Endodermal cell (in vitro differentiated cells): Measurements from ENCODE around the gene OLR1. TPM values are rescaled to one million over a fixed set of nuclear protein-coding genes. Genes with fewer than 3 reads are reported as not detected.

Source experiments
- DNase-seq: peaks from one replicate; pipeline ENCODE4 v3.0.0-alpha.2; 2017
- H3K27ac ChIP-seq: 2 replicates; pipeline ENCODE4 v1.5.1; 2013; ENCODE audit warnings: mild to moderate bottlenecking, low read depth, low read length, moderate library complexity
- H3K27me3 ChIP-seq: 2 replicates; pipeline ENCODE4 v1.6.1; 2013; ENCODE audit warnings: mild to moderate bottlenecking, low read length, moderate library complexity; ENCODE audit not compliant: insufficient read depth, control insufficient read depth, poor library complexity, severe bottlenecking
- H3K36me3 ChIP-seq: 2 replicates; pipeline ENCODE4 v1.7.0; 2013; ENCODE audit warnings: mild to moderate bottlenecking, low read length, moderate library complexity; ENCODE audit not compliant: control insufficient read depth, insufficient read depth
- H3K4me1 ChIP-seq: one replicate; pipeline ENCODE4 v1.7.0; 2013; ENCODE audit warnings: low read length; ENCODE audit not compliant: control insufficient read depth, insufficient read depth
- H3K4me3 ChIP-seq: 2 replicates; pipeline ENCODE4 v1.5.1; 2013; ENCODE audit warnings: mild to moderate bottlenecking, low read length, moderate library complexity
- H3K9ac ChIP-seq: 2 replicates; pipeline ENCODE4 v1.6.1; 2013; ENCODE audit warnings: mild to moderate bottlenecking, low read length, moderate library complexity; ENCODE audit not compliant: poor library complexity, severe bottlenecking; ENCODE audit errors: extremely low read depth
- H3K9me3 ChIP-seq: 2 replicates; pipeline ENCODE4 v1.6.1; 2013; ENCODE audit warnings: mild to moderate bottlenecking, low read length, moderate library complexity; ENCODE audit not compliant: control insufficient read depth
- H3K27ac Mint-ChIP-seq: 2 replicates; pipeline ENCODE4 v1.8.0; 2020; ENCODE audit warnings: mixed read lengths
- H3K27me3 Mint-ChIP-seq: 2 replicates; pipeline ENCODE4 v1.8.0; 2021; ENCODE audit warnings: mild to moderate bottlenecking, mixed read lengths; ENCODE audit not compliant: insufficient read depth
- H3K36me3 Mint-ChIP-seq: 2 replicates; pipeline ENCODE4 v1.8.0; 2020; ENCODE audit warnings: low read depth, mixed read lengths
- H3K4me1 Mint-ChIP-seq: 2 replicates; pipeline ENCODE4 v1.8.0; 2020; ENCODE audit warnings: mixed read lengths
- H3K4me3 Mint-ChIP-seq: 2 replicates; pipeline ENCODE4 v1.8.0; 2020; ENCODE audit warnings: mild to moderate bottlenecking, moderate library complexity, mixed read lengths
- H3K9me3 Mint-ChIP-seq: 2 replicates; pipeline ENCODE4 v1.8.0; 2020; ENCODE audit warnings: mild to moderate bottlenecking, mixed read lengths
- CTCF ChIP-seq: fragments of 200-600 bp; sonication (generic); conservative IDR thresholded peaks from 2 replicates; pipeline ENCODE4 v1.5.0; 2021; ENCODE audit warnings: antibody characterized with exemption, mild to moderate bottlenecking
- WGBS, 2 experiments: methylation state at CpG; one replicate each; pipeline versions ENCODE4 v1.1.5 to v1.1.7; 2013; ENCODE audit warnings: missing lambda C conversion rate in 2 of 2, mixed read lengths in 1 of 2; ENCODE audit not compliant: insufficient coverage in 1 of 2, insufficient read length in 1 of 2; 5-methylcytosine and 5-hydroxymethylcytosine counted together
- total RNA-seq, 2 donors: library from RNA; stranded (reverse); fragmentation: NEBNext Ultra II Directional in 1 of 2; extraction: Animal tissue kit (Norgen Biotek cat#: 25700) in 1 of 2; gene quantifications; 2 replicates in 1 of 2; 3 replicates in 1 of 2; pipeline ENCODE4 v1.2.1, GENCODE V29; 2021

Gene OLR1
- total RNA-seq, 2 donors from 2014 or later = 0.22 TPM; not detected in 1

GRCh38 chr12:10153271-10154144 lies 18.4 kb downstream of the OLR1 start:
- Histone ChIP-seq H3K4me3 (peak overlapping the region; percentile 75), H3K27ac (no peak overlapping the region), H3K27me3 (no peaks in the 10 kb centered on the region), H3K9ac (peak overlapping the region; percentile 11), H3K4me1 (no peaks in the 10 kb centered on the region), H3K9me3 (no peaks in the 10 kb centered on the region), H3K36me3 (no peaks in the 10 kb centered on the region)
- H3K27me3 Mint-ChIP-seq = no peaks in the 10 kb centered on the region
- 7 to 19% methylated on average over 26 to 46 of the region's 46 CpGs for WGBS, 2 experiments
- peaks cover 7% of the 10 kb centered on the region for H3K4me1 Mint-ChIP-seq
- DNase-seq = peak; percentile 94
- H3K4me3 Mint-ChIP-seq = peak overlapping the region; percentile 77
- H3K27ac Mint-ChIP-seq = peak overlapping the region; percentile 94
- no peaks in the 10 kb centered on the region for H3K36me3 Mint-ChIP-seq
- TF ChIP-seq CTCF = peak; percentile 100
- H3K9me3 Mint-ChIP-seq = no peaks in the 10 kb centered on the region

GRCh38 chr12:10151621-10152020 lies 20.3 kb downstream of the OLR1 start:
- peaks cover 7% of the 10 kb centered on the region for H3K9me3 Mint-ChIP-seq

GRCh38 chr12:10147714-10148403 lies 24.1 kb downstream of the OLR1 start:
- H3K4me3 ChIP-seq = no peak overlapping the region
- no peaks in the 10 kb centered on the region for H3K36me3 Mint-ChIP-seq
- no peak overlapping the region for H3K9ac ChIP-seq
- no peaks in the 10 kb centered on the region for H3K27me3 ChIP-seq
- peaks cover 8% of the 10 kb centered on the region for H3K4me1 Mint-ChIP-seq
- no peaks in the 10 kb centered on the region for H3K27me3 Mint-ChIP-seq
- no peaks in the 10 kb centered on the region for H3K4me1 ChIP-seq
- no peak overlapping the region for H3K27ac ChIP-seq
- no peak overlapping the region for H3K4me3 Mint-ChIP-seq
- H3K27ac Mint-ChIP-seq = no peak overlapping the region
- H3K9me3 Mint-ChIP-seq = peaks cover 7% of the 10 kb centered on the region
- no peaks in the 10 kb centered on the region for H3K9me3 ChIP-seq
- WGBS, 2 experiments = 84% methylated on average over 5 of the region's 5 CpGs; no CpG with 5 or more reads in 1 of the 2 experiments
- no peak for TF ChIP-seq CTCF
- no peaks in the 10 kb centered on the region for H3K36me3 ChIP-seq
- DNase-seq = no peak

More at GRCh38 chr12:10151621-10152020, 20.3 kb downstream of the OLR1 start:
- Mint-ChIP-seq H3K36me3 (no peaks in the 10 kb centered on the region), H3K27me3 (no peaks in the 10 kb centered on the region), H3K27ac (no peak overlapping the region), H3K4me3 (no peak overlapping the region), H3K4me1 (peaks cover 7% of the 10 kb centered on the region)
- no peaks in the 10 kb centered on the region for H3K36me3 ChIP-seq
- no peaks in the 10 kb centered on the region for H3K4me1 ChIP-seq
- no peak overlapping the region for H3K27ac ChIP-seq
- no peaks in the 10 kb centered on the region for H3K9me3 ChIP-seq
- H3K27me3 ChIP-seq = no peaks in the 10 kb centered on the region
- no peak overlapping the region for H3K4me3 ChIP-seq
- 67% methylated on average over 2 of the region's 2 CpGs; no CpG with 5 or more reads in 1 of the 2 experiments for WGBS, 2 experiments
- no peak for DNase-seq
- no peak for TF ChIP-seq CTCF
- H3K9ac ChIP-seq = no peak overlapping the region
